ENCODE results near the gene GHRH.

GRCh38 chr20:37310951-37311350 is 49.3 kb upstream of the GHRH start:
- TF ChIP-seq, protein P1, sequence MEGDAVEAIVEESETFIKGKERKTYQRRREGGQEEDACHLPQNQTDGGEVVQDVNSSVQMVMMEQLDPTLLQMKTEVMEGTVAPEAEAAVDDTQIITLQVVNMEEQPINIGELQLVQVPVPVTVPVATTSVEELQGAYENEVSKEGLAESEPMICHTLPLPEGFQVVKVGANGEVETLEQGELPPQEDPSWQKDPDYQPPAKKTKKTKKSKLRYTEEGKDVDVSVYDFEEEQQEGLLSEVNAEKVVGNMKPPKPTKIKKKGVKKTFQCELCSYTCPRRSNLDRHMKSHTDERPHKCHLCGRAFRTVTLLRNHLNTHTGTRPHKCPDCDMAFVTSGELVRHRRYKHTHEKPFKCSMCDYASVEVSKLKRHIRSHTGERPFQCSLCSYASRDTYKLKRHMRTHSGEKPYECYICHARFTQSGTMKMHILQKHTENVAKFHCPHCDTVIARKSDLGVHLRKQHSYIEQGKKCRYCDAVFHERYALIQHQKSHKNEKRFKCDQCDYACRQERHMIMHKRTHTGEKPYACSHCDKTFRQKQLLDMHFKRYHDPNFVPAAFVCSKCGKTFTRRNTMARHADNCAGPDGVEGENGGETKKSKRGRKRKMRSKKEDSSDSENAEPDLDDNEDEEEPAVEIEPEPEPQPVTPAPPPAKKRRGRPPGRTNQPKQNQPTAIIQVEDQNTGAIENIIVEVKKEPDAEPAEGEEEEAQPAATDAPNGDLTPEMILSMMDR (IDR thresholded peaks at IDR 0.05; ENCODE audit: low read depth, low read length, missing input control) = no peak
- TF ChIP-seq RAD21 (IDR thresholded peaks at IDR 0.05) (no peak), YY1 (IDR thresholded peaks at IDR 0.05) (no peak), RXRA (IDR thresholded peaks at IDR 0.05) (no peak), JUND (IDR thresholded peaks at IDR 0.05) (no peak), TAF1 (conservative IDR thresholded peaks at IDR 0.05) (no peak), REST (IDR thresholded peaks at IDR 0.05) (no peak), FOXA1 (IDR thresholded peaks at IDR 0.05) (no peak), ATF3 (IDR thresholded peaks at IDR 0.05) (no peak), EGR1 (IDR thresholded peaks at IDR 0.05; ENCODE audit: low read depth in 2 of 2) (no peak), MAX (IDR thresholded peaks at IDR 0.05) (no peak)
- TF ChIP-seq, protein P2, sequence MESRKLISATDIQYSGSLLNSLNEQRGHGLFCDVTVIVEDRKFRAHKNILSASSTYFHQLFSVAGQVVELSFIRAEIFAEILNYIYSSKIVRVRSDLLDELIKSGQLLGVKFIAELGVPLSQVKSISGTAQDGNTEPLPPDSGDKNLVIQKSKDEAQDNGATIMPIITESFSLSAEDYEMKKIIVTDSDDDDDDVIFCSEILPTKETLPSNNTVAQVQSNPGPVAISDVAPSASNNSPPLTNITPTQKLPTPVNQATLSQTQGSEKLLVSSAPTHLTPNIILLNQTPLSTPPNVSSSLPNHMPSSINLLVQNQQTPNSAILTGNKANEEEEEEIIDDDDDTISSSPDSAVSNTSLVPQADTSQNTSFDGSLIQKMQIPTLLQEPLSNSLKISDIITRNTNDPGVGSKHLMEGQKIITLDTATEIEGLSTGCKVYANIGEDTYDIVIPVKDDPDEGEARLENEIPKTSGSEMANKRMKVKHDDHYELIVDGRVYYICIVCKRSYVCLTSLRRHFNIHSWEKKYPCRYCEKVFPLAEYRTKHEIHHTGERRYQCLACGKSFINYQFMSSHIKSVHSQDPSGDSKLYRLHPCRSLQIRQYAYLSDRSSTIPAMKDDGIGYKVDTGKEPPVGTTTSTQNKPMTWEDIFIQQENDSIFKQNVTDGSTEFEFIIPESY (IDR thresholded peaks at IDR 0.05) = no peak

Data from liver (tissue), 3 donors.